Activated naive CD8-positive, alpha-beta T cell treated with anti-CD3 and anti-CD28 coated beads for 36 hours (primary cell): ENCODE results near the gene LIN54. TPM values are rescaled to one million over a fixed set of nuclear protein-coding genes. Genes with fewer than 3 reads are reported as not detected.
A peak's percentile ranks its signal among the peaks of the same experiment; 100 is the strongest.
"Not testable (repeated sequence)": the region's sequence is repeated elsewhere in the genome, so short reads cannot be mapped to it uniquely, and the experiment has no call there.

Experiments
- DNase-seq: peaks from one replicate; pipeline ENCODE4 v3.0.0; 2021
- H3K27ac Mint-ChIP-seq: one replicate; pipeline ENCODE4 v1.8.0; 2022; ENCODE audit warnings: mild to moderate bottlenecking, moderate library complexity, mixed read lengths
- H3K27me3 Mint-ChIP-seq: one replicate; pipeline ENCODE4 v1.8.0; 2022; ENCODE audit warnings: mild to moderate bottlenecking, mixed read lengths
- H3K36me3 Mint-ChIP-seq: one replicate; pipeline ENCODE4 v1.8.0; 2021; ENCODE audit warnings: mild to moderate bottlenecking, mixed read lengths
- H3K4me1 Mint-ChIP-seq: one replicate; pipeline ENCODE4 v1.8.0; 2021; ENCODE audit warnings: mixed read lengths
- H3K4me3 Mint-ChIP-seq: one replicate; pipeline ENCODE4 v1.8.0; 2022; ENCODE audit warnings: mild to moderate bottlenecking, moderate library complexity, mixed read lengths
- H3K9me3 Mint-ChIP-seq: one replicate; pipeline ENCODE4 v1.8.0; 2022; ENCODE audit warnings: mixed read lengths
- total RNA-seq, 2 experiments: library from RNA; stranded (reverse); gene quantifications; one replicate each; pipeline ENCODE4 v1.2.3, GENCODE V29; 2021

Gene LIN54
- 10 to 100 TPM; 22.7 TPM for total RNA-seq

- no peaks in the 10 kb centered on the region for H3K9me3 Mint-ChIP-seq
- DNase-seq, result peak; percentile 85
- H3K36me3 Mint-ChIP-seq, result peaks cover 2% of the 10 kb centered on the region
- H3K4me3 Mint-ChIP-seq, result peak within 1 kb of the TSS; percentile 95
- H3K27ac Mint-ChIP-seq, result peak within 1 kb of the TSS; percentile 97
- H3K27me3 Mint-ChIP-seq, result no peaks in the 10 kb centered on the region
- H3K4me1 Mint-ChIP-seq, result peaks cover 45% of the 10 kb centered on the region
Measured at GRCh38 chr4:83010522-83011318, at the start of gene LIN54. LIN54 (minus strand) TSS chr4:83010823; CDS start chr4:82984844, 25,979 bp downstream.

GRCh38 chr4:83054928-83055327 lies 44.3 kb upstream of the LIN54 start:
- H3K9me3 Mint-ChIP-seq, result no peaks in the 10 kb centered on the region
- H3K4me1 Mint-ChIP-seq, result no peaks in the 10 kb centered on the region
- no peak for DNase-seq
- H3K27ac Mint-ChIP-seq, result no peak overlapping the region
- peaks cover 5% of the 10 kb centered on the region for H3K36me3 Mint-ChIP-seq
- no peaks in the 10 kb centered on the region for H3K27me3 Mint-ChIP-seq
- no peak overlapping the region for H3K4me3 Mint-ChIP-seq

- H3K4me3 Mint-ChIP-seq, H3K4me1 Mint-ChIP-seq, H3K27ac Mint-ChIP-seq, H3K36me3 Mint-ChIP-seq, DNase-seq, H3K9me3 Mint-ChIP-seq, H3K27me3 Mint-ChIP-seq: not testable (repeated sequence)
Measured at GRCh38 chr4:83048781-83049180, 38.2 kb upstream of the LIN54 start.

- H3K4me3 Mint-ChIP-seq, result no peak overlapping the region
- no peaks in the 10 kb centered on the region for H3K27me3 Mint-ChIP-seq
- no peak for DNase-seq
- H3K27ac Mint-ChIP-seq, result no peak overlapping the region
- H3K9me3 Mint-ChIP-seq, result no peaks in the 10 kb centered on the region
- peaks cover 11% of the 10 kb centered on the region for H3K4me1 Mint-ChIP-seq
- peaks cover 4% of the 10 kb centered on the region for H3K36me3 Mint-ChIP-seq
Measured at GRCh38 chr4:83046693-83047473, 36.3 kb upstream of the LIN54 start.

- no peaks in the 10 kb centered on the region for H3K27me3 Mint-ChIP-seq
- peaks cover 26% of the 10 kb centered on the region for H3K4me1 Mint-ChIP-seq
- H3K9me3 Mint-ChIP-seq, result no peaks in the 10 kb centered on the region
- H3K27ac Mint-ChIP-seq, result no peak overlapping the region
- peaks cover 10% of the 10 kb centered on the region for H3K36me3 Mint-ChIP-seq
- DNase-seq, result no peak
- H3K4me3 Mint-ChIP-seq, result no peak overlapping the region
Measured at GRCh38 chr4:83043801-83044407, 33.3 kb upstream of the LIN54 start.

- H3K36me3 Mint-ChIP-seq, result peaks cover 10% of the 10 kb centered on the region
- not testable (repeated sequence) for H3K27me3 Mint-ChIP-seq, H3K9me3 Mint-ChIP-seq, DNase-seq, H3K4me3 Mint-ChIP-seq, H3K27ac Mint-ChIP-seq
- H3K4me1 Mint-ChIP-seq, result peaks cover 27% of the 10 kb centered on the region
Measured at GRCh38 chr4:83043157-83043556, 32.5 kb upstream of the LIN54 start.

- H3K36me3 Mint-ChIP-seq, result peaks cover 8% of the 10 kb centered on the region
- H3K27me3 Mint-ChIP-seq, result no peaks in the 10 kb centered on the region
- DNase-seq, result no peak
- no peak overlapping the region for H3K4me3 Mint-ChIP-seq
- H3K9me3 Mint-ChIP-seq, result no peaks in the 10 kb centered on the region
- H3K27ac Mint-ChIP-seq, result peak overlapping the region; percentile 19
- H3K4me1 Mint-ChIP-seq, result peaks cover 38% of the 10 kb centered on the region
Measured at GRCh38 chr4:83040269-83040668, 29.6 kb upstream of the LIN54 start.

- no peak for DNase-seq
- no peaks in the 10 kb centered on the region for H3K27me3 Mint-ChIP-seq
- H3K36me3 Mint-ChIP-seq, result peaks cover 9% of the 10 kb centered on the region
- H3K27ac Mint-ChIP-seq, result no peak overlapping the region
- H3K4me3 Mint-ChIP-seq, result no peak overlapping the region
- H3K9me3 Mint-ChIP-seq, result no peaks in the 10 kb centered on the region
- peaks cover 33% of the 10 kb centered on the region for H3K4me1 Mint-ChIP-seq
Measured at GRCh38 chr4:83036991-83037665, 26.5 kb upstream of the LIN54 start.

- H3K9me3 Mint-ChIP-seq, result no peaks in the 10 kb centered on the region
- peak; percentile 96 for DNase-seq
- H3K4me3 Mint-ChIP-seq, result peak within 1 kb of the TSS; percentile 100
- H3K27me3 Mint-ChIP-seq, result no peaks in the 10 kb centered on the region
- H3K4me1 Mint-ChIP-seq, result peaks cover 25% of the 10 kb centered on the region
- H3K27ac Mint-ChIP-seq, result peak within 1 kb of the TSS; percentile 100
- H3K36me3 Mint-ChIP-seq, result peaks cover 2% of the 10 kb centered on the region
Measured at GRCh38 chr4:83034630-83035494, 24.2 kb upstream of the LIN54 start, which contains the start of gene COPS4. COPS4 (plus strand) TSS chr4:83035183; CDS start chr4:83035225, 42 bp downstream.

GRCh38 chr4:83029688-83030087 lies 19.1 kb upstream of the LIN54 start:
- Mint-ChIP-seq H3K27ac (no peak overlapping the region), H3K36me3 (peaks cover 2% of the 10 kb centered on the region), H3K4me1 (peaks cover 2% of the 10 kb centered on the region), H3K9me3 (peaks cover 7% of the 10 kb centered on the region), H3K27me3 (no peaks in the 10 kb centered on the region), H3K4me3 (no peak overlapping the region)
- no peak for DNase-seq

GRCh38 chr4:83028976-83029375 lies 18.4 kb upstream of the LIN54 start:
- Mint-ChIP-seq H3K4me3 (no peak overlapping the region), H3K36me3 (peaks cover 2% of the 10 kb centered on the region), H3K9me3 (peaks cover 7% of the 10 kb centered on the region), H3K27me3 (no peaks in the 10 kb centered on the region), H3K4me1 (no peaks in the 10 kb centered on the region), H3K27ac (no peak overlapping the region)
- no peak for DNase-seq

GRCh38 chr4:83025563-83025962 lies 14.9 kb upstream of the LIN54 start:
- peaks cover 6% of the 10 kb centered on the region for H3K4me1 Mint-ChIP-seq
- no peak overlapping the region for H3K4me3 Mint-ChIP-seq
- H3K27ac Mint-ChIP-seq, result no peak overlapping the region
- DNase-seq, result no peak
- H3K36me3 Mint-ChIP-seq, result peaks cover 2% of the 10 kb centered on the region
- H3K9me3 Mint-ChIP-seq, result peaks cover 7% of the 10 kb centered on the region
- no peaks in the 10 kb centered on the region for H3K27me3 Mint-ChIP-seq

- H3K36me3 Mint-ChIP-seq, result peaks cover 2% of the 10 kb centered on the region
- no peak overlapping the region for H3K4me3 Mint-ChIP-seq
- no peaks in the 10 kb centered on the region for H3K27me3 Mint-ChIP-seq
- H3K4me1 Mint-ChIP-seq, result peaks cover 12% of the 10 kb centered on the region
- H3K27ac Mint-ChIP-seq, result no peak overlapping the region
- DNase-seq, result no peak
- H3K9me3 Mint-ChIP-seq, result peaks cover 7% of the 10 kb centered on the region
Measured at GRCh38 chr4:83024233-83024632, 13.6 kb upstream of the LIN54 start.

- not testable (repeated sequence) for DNase-seq, H3K9me3 Mint-ChIP-seq, H3K27me3 Mint-ChIP-seq, H3K27ac Mint-ChIP-seq, H3K36me3 Mint-ChIP-seq, H3K4me3 Mint-ChIP-seq
- H3K4me1 Mint-ChIP-seq, result peaks cover 12% of the 10 kb centered on the region
Measured at GRCh38 chr4:83023599-83023998, 13.0 kb upstream of the LIN54 start.
